ENCODE results near the gene SLC25A23. TPM values are rescaled to one million over a fixed set of nuclear protein-coding genes. Genes with fewer than 3 reads are reported as not detected.

Gene SLC25A23
- total RNA-seq, 2 experiments from 2014 or later: 27.5 to 28.0 TPM

DNA sequence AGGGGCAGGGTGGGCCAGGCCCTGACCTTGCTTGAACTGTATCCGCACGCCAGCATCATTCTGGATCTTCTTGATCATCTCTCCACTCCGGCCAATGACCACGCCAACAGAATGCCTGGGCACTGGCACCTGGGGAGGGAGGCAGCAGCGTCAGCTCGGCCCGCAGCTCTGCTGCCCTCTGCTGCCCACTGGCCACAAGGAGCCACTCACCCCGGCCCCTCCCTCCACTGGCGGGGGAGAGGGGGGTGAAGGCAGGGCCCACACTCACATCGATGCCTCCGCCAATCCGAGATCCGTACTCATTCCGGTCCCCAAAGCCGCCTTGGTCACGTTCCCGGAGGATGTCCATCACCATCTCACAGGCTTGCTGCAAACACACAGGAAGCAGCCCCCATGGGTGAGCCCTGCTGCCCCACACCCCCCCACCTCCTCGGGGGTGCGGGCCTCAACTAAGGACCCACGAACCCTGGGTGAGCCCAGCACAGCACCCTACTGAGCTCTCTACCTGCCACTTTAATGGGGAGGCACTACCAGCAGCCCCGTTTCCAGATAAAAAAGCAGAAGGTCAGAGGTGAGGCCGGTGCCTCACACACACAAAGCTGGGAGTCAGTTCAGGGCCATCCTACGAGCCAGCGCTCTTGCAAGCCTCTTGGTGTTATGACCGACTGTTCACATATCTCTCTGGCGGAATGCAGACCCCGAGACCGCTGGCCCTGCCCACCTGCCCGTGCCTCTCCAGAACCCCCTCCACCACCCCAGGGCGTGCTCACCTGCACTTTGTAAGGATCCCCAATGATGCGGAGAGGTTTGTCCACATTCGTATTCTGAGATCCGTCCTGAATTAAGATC, 41.7 kb downstream of the SLC25A23 start:
- H3K4me3 Mint-ChIP-seq: no peak overlapping the region
- no peak overlapping the region for H3K27ac Mint-ChIP-seq
- ATAC-seq (no peak), DNase-seq (no peak)
- peaks cover 12% of the 10 kb centered on the region for H3K4me1 Mint-ChIP-seq (ENCODE audit: low read depth)
- POLR2A ChIA-PET: interaction anchor here (0.6 kb wide), 1 partner anchor 411 kb away, joined by 4 read pairs; no protein-coding TSS in a partner anchor
- CTCF ChIA-PET: no interaction called here
- no peaks in the 10 kb centered on the region for H3K9me3 Mint-ChIP-seq (ENCODE audit: insufficient read depth)
- no peaks in the 10 kb centered on the region for H3K27me3 Mint-ChIP-seq (ENCODE audit: low read depth)
- H3K36me3 Mint-ChIP-seq (ENCODE audit: low read depth): peaks cover 66% of the 10 kb centered on the region

- Mint-ChIP-seq H3K27ac (no peak overlapping the region), H3K36me3 (ENCODE audit: low read depth) (peaks cover 59% of the 10 kb centered on the region), H3K4me1 (ENCODE audit: low read depth) (peaks cover 1% of the 10 kb centered on the region), H3K4me3 (no peak overlapping the region), H3K9me3 (ENCODE audit: insufficient read depth) (no peaks in the 10 kb centered on the region), H3K27me3 (ENCODE audit: low read depth) (no peaks in the 10 kb centered on the region)
- POLR2A ChIA-PET: no interaction called here
- ATAC-seq (no peak), DNase-seq (no peak)
- CTCF ChIA-PET: no interaction called here
These were observed 42.8 kb downstream of the SLC25A23 start for GRCh38 chr19:6416658-6417405.

- Mint-ChIP-seq H3K27ac (no peak overlapping the region), H3K4me3 (no peak overlapping the region), H3K9me3 (ENCODE audit: insufficient read depth) (no peaks in the 10 kb centered on the region), H3K36me3 (ENCODE audit: low read depth) (peaks cover 54% of the 10 kb centered on the region), H3K4me1 (ENCODE audit: low read depth) (no peaks in the 10 kb centered on the region), H3K27me3 (ENCODE audit: low read depth) (no peaks in the 10 kb centered on the region)
- ChIA-PET POLR2A (no interaction called here), CTCF (no interaction called here)
- DNase-seq (no peak), ATAC-seq (no peak)
These were observed 43.9 kb downstream of the SLC25A23 start for GRCh38 chr19:6415591-6416190.

DNA sequence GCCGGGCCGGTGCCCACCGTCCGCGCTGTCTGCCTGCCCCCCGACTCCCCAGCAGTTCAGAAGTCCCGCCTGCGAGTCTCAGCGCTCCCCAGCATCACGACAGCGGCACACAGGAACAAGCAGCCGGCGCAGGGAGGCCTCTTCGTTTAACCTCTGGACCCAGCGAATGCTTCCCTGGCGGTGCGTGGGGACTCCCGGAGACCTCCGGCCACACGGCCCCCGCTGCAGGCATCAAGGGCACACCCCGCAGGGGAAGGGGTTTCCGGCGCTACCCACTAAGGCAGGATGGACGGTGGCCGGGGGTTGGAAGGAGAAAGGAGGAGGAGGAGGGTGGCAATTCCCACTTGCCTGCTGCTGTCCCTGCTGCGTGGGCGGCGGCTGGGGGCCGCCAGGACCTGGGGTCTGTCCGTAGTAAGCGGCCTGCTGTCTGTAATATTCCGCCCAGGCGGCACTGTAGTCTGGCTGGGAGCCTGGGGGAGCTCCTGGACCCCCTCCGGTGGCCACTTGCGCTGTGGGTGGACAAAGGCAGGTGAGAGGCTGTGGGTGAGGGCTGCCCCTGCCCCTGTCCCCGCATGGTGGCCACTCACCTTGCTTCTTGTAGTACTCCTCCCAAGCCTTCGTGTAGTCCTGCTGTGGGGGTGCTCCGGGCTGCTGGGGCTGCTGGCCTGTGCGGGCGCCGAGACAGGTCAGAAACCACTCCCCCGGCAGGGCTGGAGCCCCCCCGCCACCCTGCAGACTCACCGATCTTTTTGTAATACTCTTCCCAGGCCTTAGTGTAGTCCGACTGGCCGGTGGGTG, 44.6 kb downstream of the SLC25A23 start:
- no peaks in the 10 kb centered on the region for H3K4me1 Mint-ChIP-seq (ENCODE audit: low read depth)
- no peak overlapping the region for H3K4me3 Mint-ChIP-seq
- CTCF ChIA-PET: no interaction called here
- H3K27me3 Mint-ChIP-seq (ENCODE audit: low read depth): no peaks in the 10 kb centered on the region
- POLR2A ChIA-PET: no interaction called here
- H3K27ac Mint-ChIP-seq: no peak overlapping the region
- no peaks in the 10 kb centered on the region for H3K9me3 Mint-ChIP-seq (ENCODE audit: insufficient read depth)
- H3K36me3 Mint-ChIP-seq (ENCODE audit: low read depth): peaks cover 47% of the 10 kb centered on the region
- ATAC-seq: no peak
- no peak for DNase-seq

DNA sequence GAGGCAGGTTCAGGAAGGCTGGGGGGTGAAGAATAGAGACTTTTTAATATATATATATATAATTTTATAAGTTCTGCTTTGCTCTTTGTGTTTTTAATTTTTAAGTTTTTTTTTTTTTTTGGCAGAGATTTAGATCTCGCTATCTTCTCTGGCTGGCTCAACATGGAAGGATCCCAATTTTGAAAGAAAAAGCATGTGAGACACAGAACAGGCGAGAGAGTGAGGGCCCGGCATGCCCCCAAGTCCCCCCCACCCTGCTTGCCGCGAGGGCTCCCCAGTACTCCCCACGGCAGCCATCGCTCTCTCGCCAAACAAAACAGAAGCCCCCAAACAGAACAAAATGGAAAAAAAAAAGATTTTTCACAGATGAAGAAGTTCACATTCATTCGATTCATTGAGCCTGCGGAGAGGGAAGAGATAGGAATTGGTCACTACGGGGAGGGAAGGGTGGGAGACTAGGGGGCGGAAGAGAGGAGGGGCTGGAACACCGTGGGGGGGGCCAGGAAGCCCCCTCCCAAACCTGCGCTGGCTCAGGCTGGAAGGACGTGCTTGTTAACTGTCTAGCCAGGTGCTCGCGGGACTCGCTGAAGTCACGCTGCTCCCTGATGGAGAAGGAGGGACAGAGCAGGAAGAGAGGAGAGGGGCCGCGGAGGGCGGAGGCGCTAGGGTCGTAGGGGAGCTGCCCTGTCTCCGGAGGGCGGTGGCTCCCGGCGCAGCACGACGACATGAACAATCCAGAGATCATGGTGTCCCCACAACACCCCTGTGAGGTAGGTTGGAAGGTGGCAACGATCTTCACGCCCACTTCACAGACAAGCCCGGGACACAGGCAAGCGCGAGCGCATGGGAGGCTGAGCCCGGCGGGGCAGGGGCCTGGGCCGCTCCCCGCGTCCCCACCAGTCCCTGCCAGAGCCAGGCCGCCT, 45.6 kb downstream of the SLC25A23 start:
- H3K27ac Mint-ChIP-seq: no peak overlapping the region
- ChIA-PET CTCF (no interaction called here), POLR2A (no interaction called here)
- H3K9me3 Mint-ChIP-seq (ENCODE audit: insufficient read depth): no peaks in the 10 kb centered on the region
- ATAC-seq (no peak), DNase-seq (no peak)
- H3K4me1 Mint-ChIP-seq (ENCODE audit: low read depth): no peaks in the 10 kb centered on the region
- peaks cover 38% of the 10 kb centered on the region for H3K36me3 Mint-ChIP-seq (ENCODE audit: low read depth)
- no peaks in the 10 kb centered on the region for H3K27me3 Mint-ChIP-seq (ENCODE audit: low read depth)
- H3K4me3 Mint-ChIP-seq: no peak overlapping the region

DNA sequence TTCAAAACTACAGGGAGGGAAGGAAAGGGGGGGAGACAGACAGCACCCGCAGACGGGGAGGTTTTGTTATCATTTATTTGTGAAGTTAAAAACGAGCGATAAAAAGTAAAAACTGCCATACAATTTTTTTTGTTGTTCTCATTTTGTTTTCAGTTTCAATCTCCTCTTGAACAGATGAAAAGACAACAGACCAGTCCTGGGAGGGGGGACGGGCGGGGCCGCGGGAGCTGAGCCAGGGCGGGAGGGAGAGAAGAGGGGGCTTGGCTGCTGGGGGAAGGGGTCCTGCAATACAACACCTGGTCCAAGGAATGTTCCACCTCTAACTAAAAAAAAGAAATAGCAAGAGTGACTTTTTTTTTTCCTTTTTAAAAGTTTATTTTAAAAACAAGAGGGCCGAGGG, 46.3 kb downstream of the SLC25A23 start:
- no peak for DNase-seq
- no peak overlapping the region for H3K4me3 Mint-ChIP-seq
- H3K36me3 Mint-ChIP-seq (ENCODE audit: low read depth): peaks cover 32% of the 10 kb centered on the region
- H3K27me3 Mint-ChIP-seq (ENCODE audit: low read depth): no peaks in the 10 kb centered on the region
- ATAC-seq: no peak
- H3K4me1 Mint-ChIP-seq (ENCODE audit: low read depth): no peaks in the 10 kb centered on the region
- H3K9me3 Mint-ChIP-seq (ENCODE audit: insufficient read depth): no peaks in the 10 kb centered on the region
- ChIA-PET POLR2A (no interaction called here), CTCF (no interaction called here)
- no peak overlapping the region for H3K27ac Mint-ChIP-seq

- DNase-seq (peak; percentile 54), ATAC-seq (peak; percentile 67)
- no peaks in the 10 kb centered on the region for H3K4me1 Mint-ChIP-seq (ENCODE audit: low read depth)
- no peaks in the 10 kb centered on the region for H3K27me3 Mint-ChIP-seq (ENCODE audit: low read depth)
- H3K9me3 Mint-ChIP-seq (ENCODE audit: insufficient read depth): no peaks in the 10 kb centered on the region
- no peak overlapping the region for H3K4me3 Mint-ChIP-seq
- ChIA-PET CTCF (interaction anchor here (1.0 kb wide), 1 partner anchor 284 kb away, joined by 3 read pairs; no protein-coding TSS in a partner anchor), POLR2A (no interaction called here)
- H3K36me3 Mint-ChIP-seq (ENCODE audit: low read depth): peaks cover 27% of the 10 kb centered on the region
- no peak overlapping the region for H3K27ac Mint-ChIP-seq
These were observed 47.0 kb downstream of the SLC25A23 start for GRCh38 chr19:6412447-6413091.

DNA sequence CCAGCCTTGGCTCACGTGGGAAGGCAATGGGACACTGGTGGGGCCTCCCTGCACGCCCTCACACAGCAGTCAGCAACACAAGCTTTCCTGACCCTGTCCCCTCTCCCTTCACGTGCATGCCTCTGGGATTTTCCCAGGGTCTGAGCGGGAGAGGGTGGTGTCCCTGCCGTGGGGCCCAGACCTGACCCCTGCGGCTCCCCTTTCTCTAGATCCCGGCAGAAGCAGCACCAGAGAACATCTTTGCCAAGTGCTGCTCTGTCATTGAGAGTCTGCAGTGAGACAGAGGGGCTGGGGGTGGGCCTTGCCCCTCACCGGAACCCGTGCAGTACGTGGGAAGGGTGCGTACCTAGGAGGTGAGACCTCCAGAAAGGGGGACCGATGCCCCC, 47.5 kb downstream of the SLC25A23 start:
- Mint-ChIP-seq H3K27ac (no peak overlapping the region), H3K9me3 (ENCODE audit: insufficient read depth) (no peaks in the 10 kb centered on the region), H3K27me3 (ENCODE audit: low read depth) (no peaks in the 10 kb centered on the region), H3K4me1 (ENCODE audit: low read depth) (no peaks in the 10 kb centered on the region), H3K4me3 (no peak overlapping the region), H3K36me3 (ENCODE audit: low read depth) (peaks cover 24% of the 10 kb centered on the region)
- DNase-seq (no peak), ATAC-seq (peak; percentile 9)
- ChIA-PET POLR2A (no interaction called here), CTCF (interaction anchor here (1.0 kb wide), 1 partner anchor 284 kb away, joined by 3 read pairs; no protein-coding TSS in a partner anchor)

DNA sequence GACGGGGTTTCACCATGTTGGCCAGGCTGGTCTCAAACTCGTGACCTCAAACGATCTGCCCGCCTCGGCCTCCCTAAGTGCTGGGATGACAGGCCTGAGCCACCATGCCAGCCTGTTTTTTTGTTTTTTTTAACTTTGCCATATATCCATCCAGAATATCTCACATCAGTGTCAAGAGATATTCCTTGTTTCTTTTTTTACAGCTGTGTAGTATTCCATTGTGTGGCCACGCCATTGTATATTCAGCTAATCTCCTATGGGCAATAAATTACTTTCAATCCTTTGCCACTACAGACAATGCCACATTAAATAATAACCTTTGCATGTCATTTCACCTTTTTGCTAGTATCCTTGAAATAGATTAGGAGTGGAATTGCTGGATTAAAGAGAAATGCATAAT, 50.2 kb downstream of the SLC25A23 start:
- ChIA-PET POLR2A (no interaction called here), CTCF (interaction anchor here (1.0 kb wide), 1 partner anchor 17 kb away, joined by 3 read pairs; no protein-coding TSS in a partner anchor)
- DNase-seq (no peak), ATAC-seq (no peak)
- no peaks in the 10 kb centered on the region for H3K4me1 Mint-ChIP-seq (ENCODE audit: low read depth)
- peaks cover 12% of the 10 kb centered on the region for H3K36me3 Mint-ChIP-seq (ENCODE audit: low read depth)
- no peak overlapping the region for H3K27ac Mint-ChIP-seq
- H3K27me3 Mint-ChIP-seq (ENCODE audit: low read depth): no peaks in the 10 kb centered on the region
- H3K4me3 Mint-ChIP-seq: no peak overlapping the region
- H3K9me3 Mint-ChIP-seq (ENCODE audit: insufficient read depth): no peaks in the 10 kb centered on the region

- Mint-ChIP-seq H3K27me3 (ENCODE audit: low read depth) (no peaks in the 10 kb centered on the region), H3K27ac (no peak overlapping the region), H3K4me3 (no peak overlapping the region), H3K9me3 (ENCODE audit: insufficient read depth) (no peaks in the 10 kb centered on the region), H3K4me1 (ENCODE audit: low read depth) (no peaks in the 10 kb centered on the region), H3K36me3 (ENCODE audit: low read depth) (no peaks in the 10 kb centered on the region)
- ATAC-seq (no peak), DNase-seq (no peak)
- ChIA-PET CTCF (no interaction called here), POLR2A (interaction anchor here (0.6 kb wide), 1 partner anchor 100 kb away, joined by 3 read pairs; no protein-coding TSS in a partner anchor)
These were observed 53.2 kb downstream of the SLC25A23 start for GRCh38 chr19:6406401-6406800.

Data from activated CD8-positive, alpha-beta T cell treated with anti-CD3 and anti-CD28 coated beads, Interleukin-2, amount 10 ng/mL, durations not matched to agents 7 days and 5 days (primary cell).